Lower leg skin (tissue), 4 donors: ENCODE data around the gene MRAS. TPM values are rescaled to one million over a fixed set of nuclear protein-coding genes. Genes with fewer than 3 reads are reported as not detected.

ENCODE experiments used
- DNase-seq, 2 donors: peaks; one replicate each; pipeline ENCODE4 v3.0.0-alpha.2; 2019; ENCODE audit warnings: low spot score in 2 of 2
- H3K4me3 ChIP-seq: fragments of 200-600 bp; sonication (generic); 2 replicates; pipeline ENCODE4 v1.5.1; 2017; ENCODE audit warnings: mild to moderate bottlenecking, low read depth; ENCODE audit not compliant: poor library complexity, severe bottlenecking
- POLR2A ChIP-seq, 2 donors: fragments of 450-650 bp; IDR thresholded peaks; one replicate each; pipeline ENCODE4 v1.6.1; 2016 to 2017; ENCODE audit warnings: antibody characterized with exemption in 2 of 2, mild to moderate bottlenecking in 1 of 2, moderate library complexity in 1 of 2
- WGBS, 2 donors: methylation state at CpG; one replicate each; pipeline ENCODE4 v1.1.5; 2018; 5-methylcytosine and 5-hydroxymethylcytosine counted together
- intact Hi-C: fragments of 100-400 bp; cut with DNase I; formaldehyde crosslinking; loops from one replicate; pipeline ENCODE4 v1.15.0; 2023; ENCODE audit warnings: low total_unique reads
- total RNA-seq, 4 donors: library from RNA; depleted of rRNA; stranded (reverse); fragments of >200 nt; gene quantifications; one replicate each; pipeline ENCODE4 v1.1.0, GENCODE V29; 2016
- TF ChIP-seq, protein P1 (sequence below), 3 donors: fragments of 450-650 bp; IDR thresholded peaks; one replicate each; pipeline ENCODE4 v1.5.1; 2016; ENCODE audit warnings: antibody characterized with exemption in 3 of 3, mild to moderate bottlenecking in 3 of 3, moderate library complexity in 2 of 3

Gene MRAS
- total RNA-seq, 4 donors from 2014 or later = 6.3 to 22.2 (median 10.3) TPM

DNA sequence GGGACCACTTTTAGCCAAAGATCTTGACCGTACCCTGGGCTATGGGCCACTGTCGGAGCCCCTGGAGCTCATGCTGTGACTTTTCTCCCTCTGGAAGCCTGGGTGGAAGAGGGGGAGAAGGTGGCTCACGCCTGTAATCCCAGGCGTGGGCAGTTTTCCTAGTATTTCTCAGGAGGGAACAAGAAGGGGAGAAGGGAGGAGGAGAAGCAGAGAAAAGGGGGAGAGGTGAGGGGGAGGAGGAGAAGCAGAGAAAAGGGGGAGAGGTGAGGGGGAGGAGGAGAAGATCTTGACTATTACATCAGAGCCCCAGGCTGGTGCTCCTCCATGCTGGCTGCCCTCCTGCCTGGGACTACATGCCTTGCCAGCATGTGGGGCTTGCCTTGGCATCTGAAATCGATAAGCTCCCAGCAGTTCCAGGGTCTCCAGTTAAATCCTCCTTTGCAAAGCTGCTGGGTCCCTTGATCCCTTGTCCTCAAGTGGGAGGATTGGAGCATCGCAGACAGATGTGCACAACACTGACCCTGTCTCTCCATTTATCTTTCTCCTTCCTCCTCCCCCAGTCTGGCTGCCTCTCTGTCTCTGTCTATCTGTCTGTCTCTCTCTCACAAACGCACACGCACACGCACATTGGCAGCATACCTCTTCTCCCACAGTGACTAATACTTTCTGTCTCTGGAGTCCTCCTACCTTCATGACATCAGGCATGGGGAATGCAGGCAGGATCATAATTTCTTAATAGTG, 41.6 kb downstream of the MRAS start:
- 44 to 50% methylated on average over 9 of the region's 9 CpGs for WGBS, 2 donors
- intact Hi-C loops = no loop called here
- TF ChIP-seq, protein P1, sequence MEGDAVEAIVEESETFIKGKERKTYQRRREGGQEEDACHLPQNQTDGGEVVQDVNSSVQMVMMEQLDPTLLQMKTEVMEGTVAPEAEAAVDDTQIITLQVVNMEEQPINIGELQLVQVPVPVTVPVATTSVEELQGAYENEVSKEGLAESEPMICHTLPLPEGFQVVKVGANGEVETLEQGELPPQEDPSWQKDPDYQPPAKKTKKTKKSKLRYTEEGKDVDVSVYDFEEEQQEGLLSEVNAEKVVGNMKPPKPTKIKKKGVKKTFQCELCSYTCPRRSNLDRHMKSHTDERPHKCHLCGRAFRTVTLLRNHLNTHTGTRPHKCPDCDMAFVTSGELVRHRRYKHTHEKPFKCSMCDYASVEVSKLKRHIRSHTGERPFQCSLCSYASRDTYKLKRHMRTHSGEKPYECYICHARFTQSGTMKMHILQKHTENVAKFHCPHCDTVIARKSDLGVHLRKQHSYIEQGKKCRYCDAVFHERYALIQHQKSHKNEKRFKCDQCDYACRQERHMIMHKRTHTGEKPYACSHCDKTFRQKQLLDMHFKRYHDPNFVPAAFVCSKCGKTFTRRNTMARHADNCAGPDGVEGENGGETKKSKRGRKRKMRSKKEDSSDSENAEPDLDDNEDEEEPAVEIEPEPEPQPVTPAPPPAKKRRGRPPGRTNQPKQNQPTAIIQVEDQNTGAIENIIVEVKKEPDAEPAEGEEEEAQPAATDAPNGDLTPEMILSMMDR (IDR thresholded peaks at IDR 0.05) = no peak
- no peak for TF ChIP-seq POLR2A (IDR thresholded peaks at IDR 0.05)
- no peak for DNase-seq
- no peak overlapping the region for H3K4me3 ChIP-seq

- H3K4me3 ChIP-seq = no peak overlapping the region
- no peak for TF ChIP-seq POLR2A (IDR thresholded peaks at IDR 0.05)
- TF ChIP-seq, protein P1 (IDR thresholded peaks at IDR 0.05) = no peak
- WGBS, 2 donors = 69 to 75% methylated on average over 2 of the region's 2 CpGs
- no peak for DNase-seq
- intact Hi-C loops = no loop called here
Observed at GRCh38 chr3:138390582-138390932, 42.2 kb downstream of the MRAS start.

DNA sequence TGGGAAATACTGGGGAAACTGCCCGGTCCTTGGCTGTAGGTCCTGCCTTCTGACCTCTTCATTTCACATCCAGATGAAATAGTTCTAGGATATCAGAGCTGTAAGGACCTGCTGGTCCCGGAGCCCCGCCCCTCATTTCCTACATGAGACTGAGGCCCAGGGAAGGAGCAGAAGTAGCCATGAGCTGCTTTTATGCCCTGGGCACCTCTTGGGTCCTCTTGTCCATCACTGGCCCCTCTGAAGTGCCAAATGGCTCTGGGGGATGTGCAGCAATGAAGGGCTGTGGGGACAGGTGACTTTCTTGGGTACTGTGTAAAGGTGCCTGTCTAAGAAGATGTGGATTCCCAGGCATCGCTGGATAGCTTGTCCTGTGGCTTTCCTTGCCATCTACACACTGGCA, 45.8 kb downstream of the MRAS start:
- TF ChIP-seq, protein P1 (IDR thresholded peaks at IDR 0.05) = no peak
- TF ChIP-seq POLR2A (IDR thresholded peaks at IDR 0.05) = no peak
- WGBS, 2 donors = 91 to 95% methylated on average over 4 of the region's 4 CpGs
- H3K4me3 ChIP-seq = no peak overlapping the region
- intact Hi-C loops = no loop called here
- no peak for DNase-seq

DNA sequence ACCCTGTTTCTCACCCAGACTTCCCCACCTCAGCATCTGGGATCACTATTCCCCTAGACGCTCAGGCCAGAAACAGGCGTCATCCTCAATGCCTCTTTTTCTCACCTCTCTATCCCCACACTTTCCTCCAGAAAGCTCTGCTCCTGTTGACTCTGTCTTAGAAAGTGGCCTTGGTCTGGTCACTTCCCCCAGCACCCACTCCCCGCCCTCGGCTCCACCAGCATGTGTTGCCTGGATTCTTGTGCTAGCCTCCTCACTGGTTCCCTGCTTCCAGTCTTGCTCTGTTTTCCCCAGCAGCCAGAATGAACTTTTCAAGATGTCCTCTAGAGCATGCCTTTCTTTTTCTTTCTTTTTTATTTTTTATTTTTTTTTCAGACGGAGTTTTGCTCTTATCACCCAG, 46.3 kb downstream of the MRAS start:
- 95 to 97% methylated on average over 5 of the region's 5 CpGs for WGBS, 2 donors
- intact Hi-C loops = no loop called here
- peak in 1 of 2 donors; percentile 37 for DNase-seq
- TF ChIP-seq, protein P1 (IDR thresholded peaks at IDR 0.05) = no peak
- TF ChIP-seq POLR2A (IDR thresholded peaks at IDR 0.05) = no peak
- no peak overlapping the region for H3K4me3 ChIP-seq

DNA sequence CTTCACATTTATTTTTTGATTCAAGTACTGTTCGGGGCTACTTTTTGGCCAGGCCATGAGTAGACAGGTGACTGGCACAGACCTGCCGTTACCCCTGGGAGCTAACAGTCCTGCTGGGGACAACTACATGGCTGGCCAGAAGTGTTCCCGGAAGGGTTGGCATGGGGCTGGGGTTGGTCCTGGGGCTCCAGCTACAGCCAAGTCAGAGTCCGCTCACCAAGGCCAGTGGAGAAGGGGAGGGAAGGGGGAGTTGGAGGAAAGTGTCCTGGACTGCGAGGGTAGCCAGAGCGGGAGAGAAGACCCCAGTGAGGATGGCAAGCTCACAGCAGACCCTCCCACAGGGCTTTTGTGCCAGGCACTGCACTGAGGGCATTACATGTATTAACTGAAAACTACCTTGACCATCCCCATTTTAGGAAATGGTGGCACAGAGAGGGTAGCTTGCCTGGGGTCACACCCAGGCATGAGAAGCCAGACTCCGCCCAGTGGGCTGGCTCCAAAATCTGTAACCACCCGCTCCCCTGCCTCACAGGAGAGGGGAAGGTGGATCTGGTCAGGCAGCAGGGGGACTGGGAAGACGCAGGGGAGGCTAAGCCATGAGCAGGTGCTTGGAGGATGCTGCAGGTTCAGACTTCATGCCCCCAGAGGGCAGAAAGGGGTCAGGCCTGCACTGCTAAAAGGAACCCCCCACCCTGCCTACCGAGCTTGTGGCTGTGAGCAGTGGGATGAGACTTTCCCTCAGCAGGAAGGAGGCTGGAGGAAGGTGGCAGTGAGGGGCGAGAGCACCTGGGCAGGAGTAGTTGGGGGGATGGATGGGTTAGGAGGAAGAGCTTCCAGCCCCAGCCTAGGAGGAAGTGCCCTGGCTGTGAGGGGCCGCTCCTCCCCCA, 47.7 kb downstream of the MRAS start:
- WGBS, 2 donors = 91 to 97% methylated on average over 11 to 12 of the region's 12 CpGs
- H3K4me3 ChIP-seq = no peak overlapping the region
- TF ChIP-seq POLR2A (IDR thresholded peaks at IDR 0.05) = no peak
- TF ChIP-seq, protein P1 (IDR thresholded peaks at IDR 0.05) = no peak
- intact Hi-C loops = no loop called here
- DNase-seq = peak in 1 of 2 donors; percentile 46
